ENCODE measurements around the gene HOMER1. TPM values are rescaled to one million over a fixed set of nuclear protein-coding genes. Genes with fewer than 3 reads are reported as not detected.

Gene HOMER1
- total RNA-seq, 1 experiment from 2014 or later: 5.2 TPM

DNA sequence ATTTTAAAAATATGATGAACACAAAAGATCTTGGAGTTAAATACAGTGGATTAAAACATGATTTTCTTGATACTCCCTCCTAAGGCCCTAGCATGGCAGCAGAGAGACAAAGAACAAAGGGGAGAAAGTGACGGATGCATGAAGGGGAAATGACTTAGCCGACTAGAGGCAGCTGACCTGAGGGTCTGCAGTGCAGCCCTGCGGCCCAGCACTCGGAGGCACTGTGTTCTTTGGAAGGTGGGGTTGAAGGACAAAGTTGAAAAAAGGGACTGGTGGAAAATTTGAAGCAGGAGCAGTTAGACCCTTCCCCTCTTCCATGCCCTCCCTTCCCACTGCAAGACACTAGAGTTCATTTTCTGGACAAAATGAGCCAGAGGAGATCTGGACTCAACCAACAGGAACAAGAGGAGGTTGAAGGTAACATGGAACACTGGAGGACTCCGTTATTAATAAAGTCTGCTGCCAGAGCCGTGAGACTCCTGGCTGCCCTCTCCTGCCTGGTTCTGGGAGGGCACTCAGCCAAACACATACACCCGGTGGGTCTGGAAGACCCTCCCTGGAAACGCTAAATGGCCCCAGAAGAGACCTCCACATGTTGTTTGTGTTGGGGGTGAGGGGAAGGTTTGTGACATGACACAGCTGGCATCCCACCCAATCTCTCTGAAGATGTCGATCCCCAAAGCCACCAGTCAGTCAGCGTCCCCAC lies 179.9 kb downstream of the HOMER1 start:
- DNase-seq (ENCODE audit: extremely low read depth, low read depth): no peak

GRCh38 chr5:79330071-79330470 lies 183.9 kb downstream of the HOMER1 start:
- DNase-seq (ENCODE audit: extremely low read depth, low read depth): no peak

GRCh38 chr5:79329453-79329852 lies 184.5 kb downstream of the HOMER1 start:
- DNase-seq (ENCODE audit: extremely low read depth, low read depth): no peak

Small RNA genes lying within 50 kb of the gene (small RNA-seq; reads per million reads assigned to genes)
- gene RF00019: 0 reads per million in 2 experiments

Other genes with a start within 250 kb of the HOMER1 start
- 48.7 TPM in 2 replicates for gene TENT2, start 98.3 kb upstream of the HOMER1 start, total RNA-seq (2014; rRNA removed; shearing (Covaris generic))
- gene CMYA5, start 175.7 kb upstream of the HOMER1 start, total RNA-seq (2014; rRNA removed; shearing (Covaris generic)): 0.29 and 0.42 TPM in 2 replicates